OCI-LY7 (cell line): ENCODE data around the gene ENSA. TPM values are rescaled to one million over a fixed set of nuclear protein-coding genes. Genes with fewer than 3 reads are reported as not detected.

ENCODE experiments used
- BruUV-seq: library from RNA; stranded (reverse); fragments of 400-500 nt; replicated peaks from 2 replicates; lab custom pipeline; 2021; lab: Mats Ljungman, UMichigan
- CTCF ChIA-PET: fragments of 300-600 bp; sonication (Branson Sonifier 250); formaldehyde crosslinking; loops from one replicate; lab custom pipeline; 2022; ENCODE audit warnings: antibody characterized with exemption; ENCODE audit not compliant: unreplicated experiment; lab: Charles Lee
- POLR2A ChIA-PET: fragments of 300-600 bp; sonication (Branson Sonifier 250); formaldehyde crosslinking; loops from one replicate; lab custom pipeline; 2022; ENCODE audit warnings: antibody characterized with exemption; lab: Charles Lee
- DNase-seq: peaks from one replicate; pipeline ENCODE4 v3.0.0-alpha.2; 2015; ENCODE audit warnings: low spot score
- H2AFZ ChIP-seq: fragments of 200-600 bp; sonication (generic), shearing (Covaris generic); 2 replicates; pipeline ENCODE4 v1.6.1; 2014; ENCODE audit warnings: mild to moderate bottlenecking, antibody characterized with exemption, low read length, moderate library complexity
- H3K27ac ChIP-seq: fragments of 200-600 bp; sonication (generic); 2 replicates; pipeline ENCODE4 v1.5.1; 2014; ENCODE audit warnings: mixed run types, low read depth, mild to moderate bottlenecking, moderate library complexity, low read length, inconsistent platforms; ENCODE audit not compliant: poor library complexity, severe bottlenecking
- H3K36me3 ChIP-seq: fragments of 200-600 bp; sonication (generic); 2 replicates; pipeline ENCODE4 v1.6.1; 2014; ENCODE audit warnings: mild to moderate bottlenecking, antibody characterized with exemption, low read length, moderate library complexity, mixed read lengths; ENCODE audit not compliant: insufficient read depth
- H3K4me1 ChIP-seq: fragments of 200-600 bp; sonication (generic); 2 replicates; pipeline ENCODE4 v1.5.1; 2014; ENCODE audit warnings: mild to moderate bottlenecking, low read length; ENCODE audit not compliant: insufficient read depth, poor library complexity, severe bottlenecking
- H3K4me2 ChIP-seq: fragments of 200-600 bp; sonication (generic); 2 replicates; pipeline ENCODE4 v1.6.1; 2014; ENCODE audit warnings: mild to moderate bottlenecking, low read length
- H3K4me3 ChIP-seq: fragments of 200-600 bp; sonication (generic); 2 replicates; pipeline ENCODE4 v1.5.1; 2014; ENCODE audit warnings: mild to moderate bottlenecking, low read depth, low read length; ENCODE audit not compliant: poor library complexity, severe bottlenecking
- H3K79me2 ChIP-seq: fragments of 200-600 bp; sonication (generic); 2 replicates; pipeline ENCODE4 v1.6.1; 2016; ENCODE audit warnings: low read depth, mild to moderate bottlenecking, low read length, moderate library complexity, mixed read lengths; ENCODE audit not compliant: insufficient read depth
- H3K9me2 ChIP-seq: fragments of 200-600 bp; sonication (generic); 2 replicates; pipeline ENCODE4 v1.6.1; 2016; ENCODE audit warnings: mild to moderate bottlenecking, low read length, mixed read lengths; ENCODE audit not compliant: insufficient read depth
- H3K9me3 ChIP-seq: fragments of 200-600 bp; sonication (generic); 2 replicates; pipeline ENCODE4 v1.6.1; 2014; ENCODE audit warnings: mild to moderate bottlenecking, mixed run types, low read length, mixed read lengths
- H4K20me1 ChIP-seq: fragments of 200-600 bp; sonication (generic); 2 replicates; pipeline ENCODE4 v1.6.1; 2014; ENCODE audit warnings: mild to moderate bottlenecking, antibody characterized with exemption, low read length, moderate library complexity, mixed read lengths; ENCODE audit not compliant: insufficient read depth
- CTCF ChIP-seq: fragments of 200-600 bp; sonication (generic); conservative IDR thresholded peaks from 2 replicates; pipeline ENCODE4 v1.5.1; 2014; ENCODE audit warnings: mild to moderate bottlenecking, antibody characterized with exemption, low read length, moderate library complexity, mixed read lengths
- EZH2phosphoT487 ChIP-seq: fragments of 200-600 bp; sonication (generic); IDR thresholded peaks from 2 replicates; pipeline ENCODE4 v1.6.1; 2018; ENCODE audit warnings: low read depth, borderline replicate concordance, mild to moderate bottlenecking, mixed run types, antibody characterized with exemption, low read length, moderate library complexity, mixed read lengths
- intact Hi-C: fragments of 100-400 bp; cut with micrococcal nuclease; formaldehyde crosslinking; loops from one replicate; pipeline ENCODE4 v1.10.0; 2022; ENCODE audit not compliant: unreplicated experiment
- total RNA-seq, 2 experiments: library from RNA; depleted of rRNA in 1 of 2; stranded (reverse); fragments of >200 nt in 1 of 2; shearing (Covaris generic) in 1 of 2; gene quantifications; 2 replicates each; pipeline ENCODE4 v1.2.3, GENCODE V29; 2014 to 2022

Gene ENSA
- total RNA-seq, 2 experiments from 2014 or later, result 97.1 to 164 TPM

DNA sequence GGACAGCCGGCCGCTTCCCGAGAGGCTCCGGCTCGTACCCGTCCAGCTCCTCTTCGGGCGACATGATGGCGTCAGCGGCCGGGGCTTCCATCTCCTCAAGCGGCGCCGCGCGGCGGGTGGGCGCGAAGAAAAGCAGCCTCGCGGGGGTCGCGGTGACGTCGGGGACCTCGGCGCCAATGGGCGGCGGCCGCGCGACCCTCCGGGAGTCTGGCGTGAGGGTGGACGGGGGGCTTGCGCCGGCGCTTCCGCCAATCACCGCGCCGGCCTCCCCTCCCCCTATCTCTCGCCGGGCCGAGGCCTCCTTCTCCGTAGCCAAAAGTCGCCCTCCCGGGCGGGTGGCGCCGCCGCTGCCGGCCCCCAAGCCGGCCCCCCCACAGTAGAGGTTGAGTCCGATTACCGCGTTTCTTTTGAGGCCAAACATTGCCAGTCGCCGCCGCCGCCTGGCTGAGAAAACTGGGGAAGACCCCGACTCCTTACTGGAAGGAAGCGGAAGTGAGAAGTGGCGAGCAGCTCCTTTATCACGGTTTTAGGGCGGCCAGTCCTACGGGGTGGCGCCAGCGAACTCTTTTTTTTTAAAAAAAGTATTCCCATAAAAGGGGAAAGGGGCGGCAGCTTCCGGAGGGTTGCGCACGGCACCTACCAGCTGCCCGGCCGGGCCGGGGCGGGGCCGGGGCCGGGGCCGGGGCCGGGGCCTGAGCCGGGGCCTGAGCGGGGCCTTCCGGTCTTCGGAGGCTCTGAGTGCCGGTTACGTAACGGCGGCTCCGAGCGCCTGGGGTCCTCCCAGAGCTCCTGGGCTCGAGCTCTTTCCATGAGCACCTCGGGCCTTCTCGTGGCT lies 50.1 kb downstream of the ENSA start, which contains the start of gene MCL1:
Gene MCL1 (minus strand): TSS at position 501 of the 835 bp plus-strand sequence. CDS start 80 bp downstream, at position 421.
- peak; percentile 30; the same call in 1 of the 2 replicates for TF ChIP-seq CTCF
- TF ChIP-seq EZH2phosphoT487, result no peak
- intact Hi-C loops, result loop anchor here (1.0 kb wide), 1 partner anchor 16 kb away; no protein-coding TSS in a partner anchor
- DNase-seq, result peak; percentile 97
- Histone ChIP-seq H3K4me3 (peak within 1 kb of the TSS; percentile 99), H3K36me3 (peaks cover 50% of the 10 kb centered on the region), H3K79me2 (peaks cover 60% of the 10 kb centered on the region), H3K9me3 (no peaks in the 10 kb centered on the region), H3K27ac (peak within 1 kb of the TSS; percentile 85), H4K20me1 (peaks cover 49% of the 10 kb centered on the region), H3K4me2 (peak within 1 kb of the TSS; percentile 99), H3K4me1 (peaks cover 43% of the 10 kb centered on the region), H3K9me2 (no peaks in the 10 kb centered on the region), H2AFZ (peak within 1 kb of the TSS; percentile 18; the same call in 1 of the 2 replicates)
- BruUV-seq, result no TSS peak
- CTCF ChIA-PET, result interaction anchor here (0.5 to 2.5 kb wide), 4 partner anchors 11 to 506 kb away, joined by 3 to 13 read pairs (median 6); no protein-coding TSS in a partner anchor
- POLR2A ChIA-PET, result interaction anchor here (0.5 to 13.8 kb wide), 18 partner anchors 9 to 1350 kb away, joined by 3 to 260 read pairs (median 5); partner anchors contain the start of gene GOLPH3L

DNA sequence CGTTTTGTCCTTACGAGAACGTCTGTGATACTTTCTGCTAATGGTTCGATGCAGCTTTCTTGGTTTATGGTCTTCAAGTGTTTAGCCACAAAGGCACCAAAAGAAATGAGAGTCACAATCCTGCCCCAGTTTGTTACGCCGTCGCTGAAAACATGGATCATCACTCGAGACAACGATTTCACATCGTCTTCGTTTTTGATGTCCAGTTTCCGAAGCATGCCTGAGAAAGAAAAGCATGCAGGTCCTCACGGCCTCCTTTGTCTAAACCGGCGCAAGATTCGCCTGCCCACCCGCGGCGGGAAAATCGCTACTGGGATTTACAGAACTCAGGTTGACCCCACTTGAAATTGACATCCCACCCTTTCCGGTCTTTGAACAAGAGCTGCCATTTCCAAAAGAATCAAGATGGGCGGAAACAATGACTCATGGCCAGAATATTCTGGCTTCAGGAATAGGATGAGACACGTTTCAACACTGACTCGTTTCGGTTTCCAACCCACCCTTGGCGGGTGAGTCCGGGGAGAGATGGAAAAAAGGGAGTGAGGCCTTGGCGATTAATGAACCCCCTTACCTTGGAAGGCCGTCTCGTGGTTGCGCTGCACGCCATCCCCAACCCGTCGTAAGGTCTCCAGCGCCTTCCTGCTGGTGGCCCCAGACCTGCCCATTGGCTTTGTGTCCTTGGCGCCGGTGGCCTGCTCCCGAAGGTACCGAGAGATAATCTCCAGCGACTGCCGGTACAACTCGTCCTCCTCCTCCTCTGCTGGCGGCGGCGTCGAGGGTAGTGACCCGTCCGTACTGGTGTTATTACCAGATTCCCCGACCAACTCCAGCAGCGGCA lies 50.9 kb downstream of the ENSA start:
- TF ChIP-seq CTCF (no peak), EZH2phosphoT487 (no peak)
- DNase-seq, result peak; percentile 51
- Histone ChIP-seq H3K36me3 (peaks cover 58% of the 10 kb centered on the region), H3K9me3 (no peaks in the 10 kb centered on the region), H3K79me2 (peaks cover 68% of the 10 kb centered on the region), H3K4me3 (peak overlapping the region; percentile 99), H3K9me2 (no peaks in the 10 kb centered on the region), H3K4me1 (peaks cover 52% of the 10 kb centered on the region), H4K20me1 (peaks cover 50% of the 10 kb centered on the region), H2AFZ (no peak overlapping the region), H3K27ac (peak overlapping the region; percentile 85), H3K4me2 (peak overlapping the region; percentile 99)
- ChIA-PET CTCF (interaction anchor here (1.5 to 2.5 kb wide), 3 partner anchors 10 to 18 kb away, joined by 4 to 13 read pairs (median 7); no protein-coding TSS in a partner anchor), POLR2A (interaction anchor here (0.5 to 13.8 kb wide), 3 partner anchors 12 to 377 kb away, joined by 3 to 260 read pairs (median 5); no protein-coding TSS in a partner anchor)
- no TSS peak for BruUV-seq
- intact Hi-C loops, result loop anchor here (1.0 kb wide), 1 partner anchor 15 kb away; no protein-coding TSS in a partner anchor
